IgD-negative memory B cell (primary cell): ENCODE results near the gene VTI1A. TPM values are rescaled to one million over a fixed set of nuclear protein-coding genes. Genes with fewer than 3 reads are reported as not detected.
"Not testable (repeated sequence)": the region's sequence is repeated elsewhere in the genome, so short reads cannot be mapped to it uniquely, and the experiment has no call there.

ENCODE experiments used
- H3K27ac Mint-ChIP-seq, 3 donors: one replicate each; pipeline ENCODE4 v1.8.0; 2020 to 2022; ENCODE audit warnings: mild to moderate bottlenecking in 3 of 3, mixed read lengths in 3 of 3, moderate library complexity in 1 of 3
- H3K27me3 Mint-ChIP-seq: one replicate; pipeline ENCODE4 v1.8.0; 2021; ENCODE audit warnings: mixed read lengths
- H3K36me3 Mint-ChIP-seq: one replicate; pipeline ENCODE4 v1.8.0; 2020; ENCODE audit warnings: mild to moderate bottlenecking, mixed read lengths
- H3K4me1 Mint-ChIP-seq, 3 donors: one replicate each; pipeline ENCODE4 v1.8.0; 2020 to 2022; ENCODE audit warnings: mixed read lengths in 3 of 3, mild to moderate bottlenecking in 1 of 3
- H3K4me3 Mint-ChIP-seq, 4 donors: one replicate each; pipeline ENCODE4 v1.8.0; 2020 to 2022; ENCODE audit warnings: mild to moderate bottlenecking in 4 of 4, mixed read lengths in 4 of 4, moderate library complexity in 3 of 4
- H3K9me3 Mint-ChIP-seq, 3 donors: one replicate each; pipeline ENCODE4 v1.8.0; 2020 to 2021; ENCODE audit warnings: mixed read lengths in 3 of 3, mild to moderate bottlenecking in 1 of 3
- polyA plus RNA-seq: library from polyadenylated mRNA; unstranded; fragments of 300-500 nt; fragmentation: Illumina TruSeq; gene quantifications from one replicate; pipeline ENCODE4 v1.2.3, GENCODE V29; 2021

The VTI1A gene
- polyA plus RNA-seq, 1 donor from 2014 or later = 32.0 TPM

DNA sequence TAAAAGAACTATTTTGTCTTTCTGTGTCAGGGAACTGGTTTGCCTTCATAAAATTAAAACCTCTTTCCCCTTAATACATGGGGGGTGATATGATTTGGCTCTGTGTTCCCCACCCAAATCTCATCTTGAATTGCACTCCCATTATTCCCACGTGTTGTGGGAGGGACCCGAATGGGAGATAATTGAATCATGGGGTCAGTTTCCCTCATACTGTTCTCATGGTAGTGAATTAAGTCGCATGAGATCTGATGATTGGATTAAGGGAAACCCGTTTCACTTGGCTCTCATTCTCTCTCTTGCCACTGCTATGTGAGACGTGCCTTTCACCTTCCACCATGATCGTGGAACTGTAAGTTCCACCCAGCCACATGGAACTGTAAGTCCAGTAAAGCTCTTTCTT is 142.1 kb downstream of the VTI1A start:
- Mint-ChIP-seq H3K4me1 (no peaks in the 10 kb centered on the region), H3K36me3 (peaks cover 24% of the 10 kb centered on the region), H3K27ac (no peak overlapping the region), H3K4me3 (no peak overlapping the region), H3K9me3 (peaks cover 0 to 2% (median 0%) of the 10 kb centered on the region in 3 donors), H3K27me3 (no peaks in the 10 kb centered on the region)

GRCh38 chr10:112590786-112591185 is 143.8 kb downstream of the VTI1A start:
- H3K9me3 Mint-ChIP-seq, H3K27ac Mint-ChIP-seq, H3K4me3 Mint-ChIP-seq, H3K27me3 Mint-ChIP-seq, H3K4me1 Mint-ChIP-seq: not testable (repeated sequence)
- H3K36me3 Mint-ChIP-seq = peaks cover 20% of the 10 kb centered on the region

- Mint-ChIP-seq H3K4me1 (no peaks in the 10 kb centered on the region), H3K27me3 (no peaks in the 10 kb centered on the region), H3K27ac (no peak overlapping the region), H3K9me3 (peaks cover 0 to 2% (median 0%) of the 10 kb centered on the region in 3 donors), H3K4me3 (no peak overlapping the region), H3K36me3 (peaks cover 16% of the 10 kb centered on the region)
These were observed 146.0 kb downstream of the VTI1A start for GRCh38 chr10:112593023-112593422.

DNA sequence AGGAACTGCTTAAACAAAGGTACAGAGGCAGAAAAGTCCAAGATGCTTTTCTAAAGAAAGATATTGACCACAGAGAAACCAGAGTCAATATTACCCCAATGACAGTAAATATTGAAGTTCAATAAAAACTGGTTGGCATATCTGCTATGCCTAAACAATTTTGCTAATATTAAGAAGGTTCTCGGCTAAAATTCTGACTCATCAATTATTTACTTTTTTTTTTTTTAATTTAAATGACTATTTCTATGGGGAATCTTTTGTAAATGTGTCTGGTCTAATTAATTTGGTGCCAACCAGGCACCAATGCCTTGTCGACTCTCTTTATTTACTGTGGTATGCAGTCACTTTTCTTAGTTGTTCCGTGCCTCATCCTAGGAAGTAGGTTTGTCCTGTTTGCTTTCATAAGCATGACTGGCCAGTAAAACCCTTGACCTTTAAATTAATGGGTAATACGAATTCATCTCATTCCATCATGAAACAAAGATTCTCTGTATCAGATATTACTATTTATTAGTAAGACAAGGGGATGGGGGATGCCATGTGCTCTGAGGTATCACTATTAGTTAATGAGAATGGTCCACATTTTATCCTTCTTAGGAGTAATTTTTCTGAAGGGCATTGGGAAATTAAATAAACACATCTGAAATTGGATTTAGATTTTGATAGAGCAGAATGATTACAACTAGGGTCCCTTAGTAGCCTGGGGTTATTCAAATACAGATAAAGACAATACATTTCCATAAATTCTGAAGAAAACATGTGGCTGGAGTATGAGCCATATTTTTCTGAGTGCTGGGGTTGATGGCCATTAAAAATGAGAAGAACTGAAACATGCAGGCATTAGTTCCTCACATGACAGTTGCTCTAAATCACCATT is 154.4 kb downstream of the VTI1A start:
- H3K4me3 Mint-ChIP-seq = no peak overlapping the region
- H3K27me3 Mint-ChIP-seq = no peaks in the 10 kb centered on the region
- H3K27ac Mint-ChIP-seq = no peak overlapping the region
- peaks cover 0 to 2% (median 0%) of the 10 kb centered on the region in 3 donors for H3K9me3 Mint-ChIP-seq
- peaks cover 11% of the 10 kb centered on the region for H3K36me3 Mint-ChIP-seq
- H3K4me1 Mint-ChIP-seq = no peaks in the 10 kb centered on the region

- Mint-ChIP-seq H3K36me3 (peaks cover 15% of the 10 kb centered on the region), H3K27me3 (no peaks in the 10 kb centered on the region), H3K27ac (no peak overlapping the region), H3K4me1 (no peaks in the 10 kb centered on the region), H3K4me3 (no peak overlapping the region), H3K9me3 (peaks cover 0 to 2% (median 0%) of the 10 kb centered on the region in 3 donors)
These were observed 156.0 kb downstream of the VTI1A start for GRCh38 chr10:112603062-112603461.

GRCh38 chr10:112605063-112605462 is 158.0 kb downstream of the VTI1A start:
- Mint-ChIP-seq H3K4me1 (no peaks in the 10 kb centered on the region), H3K9me3 (peaks cover 0 to 2% (median 0%) of the 10 kb centered on the region in 3 donors), H3K27ac (no peak overlapping the region), H3K36me3 (peaks cover 12% of the 10 kb centered on the region), H3K27me3 (no peaks in the 10 kb centered on the region), H3K4me3 (no peak overlapping the region)

DNA sequence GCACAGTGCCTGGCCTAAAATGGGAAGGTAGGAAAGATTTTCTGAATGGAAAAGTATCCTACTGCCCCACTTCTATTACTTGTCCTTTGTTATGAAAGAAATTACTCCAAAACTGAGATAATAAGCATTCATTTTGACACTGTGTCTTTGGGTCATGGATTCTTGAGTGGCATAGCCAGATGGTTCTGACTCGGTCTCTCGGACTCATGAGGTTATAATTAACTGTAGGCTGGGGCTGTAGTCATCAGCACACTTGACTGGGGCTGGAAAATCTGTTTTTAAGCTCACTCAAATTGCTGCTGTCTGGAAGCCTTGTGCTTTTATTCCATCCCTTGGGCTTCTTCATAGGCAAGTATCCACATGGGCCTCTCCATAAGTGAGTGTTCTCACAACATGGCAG is 160.5 kb downstream of the VTI1A start:
- Mint-ChIP-seq H3K36me3 (peaks cover 18% of the 10 kb centered on the region), H3K4me3 (no peak overlapping the region), H3K27me3 (no peaks in the 10 kb centered on the region), H3K9me3 (peaks cover 0 to 2% (median 0%) of the 10 kb centered on the region in 3 donors), H3K4me1 (no peaks in the 10 kb centered on the region), H3K27ac (peak overlapping the region in 1 of 3 donors; percentile 52)

DNA sequence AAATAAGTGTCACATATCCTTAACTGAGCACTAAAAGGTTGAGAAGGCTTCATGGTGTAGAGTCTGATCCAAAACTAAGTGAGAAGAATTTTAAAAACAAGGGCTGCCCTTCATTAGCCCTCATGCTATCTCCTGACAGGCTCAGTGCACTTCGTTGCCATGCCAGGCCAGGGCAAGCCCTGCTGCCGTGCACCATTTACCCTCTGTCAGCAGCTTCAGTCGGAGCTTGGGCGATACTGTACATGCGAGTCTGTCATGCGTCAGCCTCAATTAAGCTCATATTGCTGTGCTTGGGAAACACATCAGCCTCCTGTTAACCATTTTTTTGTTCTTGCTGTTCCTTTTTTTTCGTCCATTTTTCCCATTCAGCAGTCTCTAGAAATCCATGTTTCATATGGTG is 166.6 kb downstream of the VTI1A start:
- Mint-ChIP-seq H3K4me1 (no peaks in the 10 kb centered on the region), H3K27me3 (no peaks in the 10 kb centered on the region)

DNA sequence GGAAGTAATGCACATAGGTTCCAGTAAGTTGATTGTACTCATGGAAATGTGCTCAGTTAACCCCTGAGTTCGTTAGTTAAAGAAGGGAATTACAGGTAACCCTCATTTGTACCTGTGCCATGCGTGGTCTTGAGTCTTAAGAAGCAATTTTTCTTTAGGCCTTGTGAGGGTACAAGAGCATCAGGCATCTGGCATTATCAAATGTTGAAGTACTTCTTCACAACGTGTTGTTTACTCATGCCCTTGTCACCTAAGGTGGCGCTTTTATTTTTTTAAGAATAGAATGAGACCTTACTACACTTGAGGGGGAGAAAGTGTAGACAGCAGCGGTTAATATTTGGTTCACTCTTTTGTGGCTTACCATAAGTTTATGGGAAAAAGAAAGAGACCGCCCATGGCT is 167.1 kb downstream of the VTI1A start:
- no peaks in the 10 kb centered on the region for H3K4me1 Mint-ChIP-seq
- H3K4me3 Mint-ChIP-seq = no peak overlapping the region
- no peak overlapping the region for H3K27ac Mint-ChIP-seq
- H3K27me3 Mint-ChIP-seq = no peaks in the 10 kb centered on the region
- H3K9me3 Mint-ChIP-seq = peaks cover 4 to 10% (median 5%) of the 10 kb centered on the region in 3 donors
- peaks cover 17% of the 10 kb centered on the region for H3K36me3 Mint-ChIP-seq

More for the DNA sequence above, 166.6 kb downstream of the VTI1A start:
- no peak overlapping the region for H3K4me3 Mint-ChIP-seq
- no peak overlapping the region for H3K27ac Mint-ChIP-seq
- peaks cover 15% of the 10 kb centered on the region for H3K36me3 Mint-ChIP-seq
- H3K9me3 Mint-ChIP-seq = peaks cover 4 to 10% (median 5%) of the 10 kb centered on the region in 3 donors

- Mint-ChIP-seq H3K4me1 (no peaks in the 10 kb centered on the region), H3K27me3 (no peaks in the 10 kb centered on the region), H3K36me3 (peaks cover 19% of the 10 kb centered on the region), H3K4me3 (no peak overlapping the region), H3K9me3 (peaks cover 4 to 10% (median 5%) of the 10 kb centered on the region in 3 donors), H3K27ac (no peak overlapping the region)
These were observed 167.6 kb downstream of the VTI1A start for GRCh38 chr10:112614586-112614985.

DNA sequence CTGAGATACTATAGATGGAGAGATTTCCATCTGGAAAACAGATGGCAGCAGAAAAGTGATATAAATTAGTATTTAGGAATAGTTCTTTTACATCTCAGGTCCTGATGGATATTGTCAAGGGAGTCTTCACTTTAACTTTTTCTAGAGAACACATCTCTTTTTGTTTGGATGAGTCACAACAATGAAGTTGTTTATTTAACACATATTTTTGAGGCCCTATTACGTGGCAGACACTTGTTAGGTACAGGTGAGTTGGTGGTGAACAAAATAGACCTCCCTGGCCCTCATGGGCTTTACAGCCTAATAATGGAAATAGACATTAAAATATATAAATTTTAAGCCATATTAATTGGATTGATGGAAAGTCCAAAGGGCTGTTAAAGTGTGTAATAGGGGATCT is 168.3 kb downstream of the VTI1A start:
- Mint-ChIP-seq H3K4me1 (no peaks in the 10 kb centered on the region), H3K4me3 (no peak overlapping the region), H3K9me3 (peaks cover 4 to 10% (median 5%) of the 10 kb centered on the region in 3 donors), H3K27me3 (no peaks in the 10 kb centered on the region), H3K27ac (no peak overlapping the region), H3K36me3 (peaks cover 23% of the 10 kb centered on the region)

- no peaks in the 10 kb centered on the region for H3K27me3 Mint-ChIP-seq
- peaks cover 19% of the 10 kb centered on the region for H3K36me3 Mint-ChIP-seq
- no peak overlapping the region for H3K4me3 Mint-ChIP-seq
- no peak overlapping the region for H3K27ac Mint-ChIP-seq
- peaks cover 4 to 10% (median 5%) of the 10 kb centered on the region in 3 donors for H3K9me3 Mint-ChIP-seq
- H3K4me1 Mint-ChIP-seq = no peaks in the 10 kb centered on the region
These were observed 169.6 kb downstream of the VTI1A start for GRCh38 chr10:112616647-112617046.

GRCh38 chr10:112618814-112619213 is 171.8 kb downstream of the VTI1A start:
- H3K4me1 Mint-ChIP-seq = no peaks in the 10 kb centered on the region
- H3K36me3 Mint-ChIP-seq = peaks cover 14% of the 10 kb centered on the region
- H3K27me3 Mint-ChIP-seq = no peaks in the 10 kb centered on the region
- H3K4me3 Mint-ChIP-seq = no peak overlapping the region
- peaks cover 2 to 10% (median 5%) of the 10 kb centered on the region in 3 donors for H3K9me3 Mint-ChIP-seq
- no peak overlapping the region for H3K27ac Mint-ChIP-seq

DNA sequence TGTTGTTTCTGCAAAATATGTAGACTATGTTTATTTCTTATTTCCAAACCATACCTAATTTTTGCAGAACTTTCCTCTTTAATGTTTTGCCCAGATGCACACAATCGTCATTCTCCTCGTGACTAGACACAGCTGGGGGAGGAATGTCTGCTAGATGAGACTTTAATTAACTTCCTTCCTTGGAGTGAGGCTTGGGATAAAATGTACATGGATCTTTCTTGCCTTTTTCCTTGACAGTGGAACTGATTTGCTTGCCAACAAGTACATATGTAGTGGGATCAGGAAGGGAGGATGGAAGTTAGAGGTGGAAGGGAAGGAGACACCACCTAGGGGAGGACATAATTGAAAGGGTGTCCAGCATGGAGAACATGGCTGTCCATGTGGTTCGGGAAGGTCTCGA is 172.5 kb downstream of the VTI1A start:
- no peak overlapping the region for H3K27ac Mint-ChIP-seq
- peaks cover 14% of the 10 kb centered on the region for H3K36me3 Mint-ChIP-seq
- no peak overlapping the region for H3K4me3 Mint-ChIP-seq
- peaks cover 2 to 10% (median 5%) of the 10 kb centered on the region in 3 donors for H3K9me3 Mint-ChIP-seq
- H3K4me1 Mint-ChIP-seq = no peaks in the 10 kb centered on the region
- H3K27me3 Mint-ChIP-seq = no peaks in the 10 kb centered on the region

DNA sequence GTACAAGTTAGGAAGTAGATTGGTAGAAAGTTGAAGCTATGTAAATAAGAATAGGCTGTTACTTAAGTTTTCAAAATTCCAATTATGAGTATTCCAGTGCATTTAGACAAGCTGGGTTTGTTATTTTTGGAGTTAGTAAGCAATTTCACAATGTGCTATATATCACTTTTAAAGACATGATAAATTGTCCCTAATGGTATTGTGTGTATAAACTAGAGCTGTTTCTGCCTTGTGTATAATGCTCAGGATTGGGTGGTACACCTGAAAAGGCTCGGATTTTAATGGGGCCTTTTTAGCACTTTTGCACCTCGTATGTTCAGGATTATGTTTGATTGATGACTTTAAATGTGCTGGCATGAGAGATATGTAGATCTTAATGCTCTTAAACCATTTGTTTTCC is 175.8 kb downstream of the VTI1A start:
- Mint-ChIP-seq H3K27me3 (no peaks in the 10 kb centered on the region), H3K36me3 (peaks cover 16% of the 10 kb centered on the region), H3K4me3 (no peak overlapping the region)

GRCh38 chr10:112624546-112625048 is 177.6 kb downstream of the VTI1A start:
- H3K27ac Mint-ChIP-seq = no peak overlapping the region

More for the DNA sequence above, 175.8 kb downstream of the VTI1A start:
- Mint-ChIP-seq H3K27ac (no peak overlapping the region), H3K4me1 (no peaks in the 10 kb centered on the region), H3K9me3 (no peaks in the 10 kb centered on the region)

More at GRCh38 chr10:112624546-112625048, 177.6 kb downstream of the VTI1A start:
- Mint-ChIP-seq H3K4me3 (no peak overlapping the region), H3K9me3 (no peaks in the 10 kb centered on the region), H3K4me1 (no peaks in the 10 kb centered on the region), H3K27me3 (no peaks in the 10 kb centered on the region), H3K36me3 (peaks cover 15% of the 10 kb centered on the region)
